Posterior cingulate gyrus (tissue), 11 donors: ENCODE measurements around the gene MRTFA.

Source experiments
- DNase-seq, 10 donors: peaks; one replicate each; pipeline versions ENCODE4 v3.0.0 to v3.0.0-alpha.2; 2020 to 2021; ENCODE audit warnings: mixed read lengths in 3 of 10
- intact Hi-C: fragments of 100-400 bp; cut with DNase I; formaldehyde crosslinking; loops from one replicate; pipeline ENCODE4 v1.15.1; 2023

MRTFA gene

GRCh38 chr22:40444178-40444831 is 192.2 kb downstream of the MRTFA start:
- no peak for DNase-seq
- intact Hi-C loops, result no loop called here

- DNase-seq, result peak in 1 of 10 donors; percentile 66
- intact Hi-C loops, result no loop called here
Observed at GRCh38 chr22:40443732-40444131, 192.8 kb downstream of the MRTFA start.

GRCh38 chr22:40441761-40442390 is 194.6 kb downstream of the MRTFA start:
- intact Hi-C loops, result no loop called here
- no peak for DNase-seq

- intact Hi-C loops, result loop anchor here (1.0 to 5.0 kb wide), 2 partner anchors 51 to 210 kb away; no protein-coding TSS in a partner anchor
- DNase-seq, result peak in 1 of 10 donors; percentile 85
Observed at GRCh38 chr22:40436505-40437431, 199.8 kb downstream of the MRTFA start.

- peak in 1 of 10 donors; percentile 80 for DNase-seq
- intact Hi-C loops, result loop anchor here (5.0 kb wide), 1 partner anchor 53 kb away; no protein-coding TSS in a partner anchor
Observed at GRCh38 chr22:40434745-40435144, 201.8 kb downstream of the MRTFA start.

GRCh38 chr22:40434106-40434505 is 202.4 kb downstream of the MRTFA start:
- intact Hi-C loops, result no loop called here
- DNase-seq, result no peak

GRCh38 chr22:40433416-40434090 is 203.0 kb downstream of the MRTFA start:
- intact Hi-C loops, result no loop called here

GRCh38 chr22:40432625-40433024 is 203.9 kb downstream of the MRTFA start:
- peak in 1 of 10 donors; percentile 55 for DNase-seq
- intact Hi-C loops, result no loop called here

More at GRCh38 chr22:40433416-40434090, 203.0 kb downstream of the MRTFA start:
- no peak for DNase-seq

- intact Hi-C loops, result no loop called here
- peak in 1 of 10 donors; percentile 24 for DNase-seq
Observed at GRCh38 chr22:40432157-40432556, 204.4 kb downstream of the MRTFA start.

GRCh38 chr22:40430991-40431390 is 205.5 kb downstream of the MRTFA start:
- intact Hi-C loops, result no loop called here

GRCh38 chr22:40429481-40429880 is 207.0 kb downstream of the MRTFA start:
- DNase-seq, result no peak
- intact Hi-C loops, result no loop called here

More at GRCh38 chr22:40430991-40431390, 205.5 kb downstream of the MRTFA start:
- DNase-seq, result no peak

- DNase-seq, result no peak
- intact Hi-C loops, result no loop called here
Observed at GRCh38 chr22:40428796-40429195, 207.7 kb downstream of the MRTFA start.

- DNase-seq, result peak in 7 of 10 donors; percentile 62 to 94 (median 73)
Observed at GRCh38 chr22:40426594-40427333, 209.8 kb downstream of the MRTFA start.

GRCh38 chr22:40425082-40425481 is 211.4 kb downstream of the MRTFA start:
- peak in 1 of 10 donors; percentile 73 for DNase-seq
- intact Hi-C loops, result no loop called here

More at GRCh38 chr22:40426594-40427333, 209.8 kb downstream of the MRTFA start:
- intact Hi-C loops, result no loop called here

- DNase-seq, result peak in 1 of 10 donors; percentile 72
- intact Hi-C loops, result no loop called here
Observed at GRCh38 chr22:40423882-40424640, 212.5 kb downstream of the MRTFA start.

- peak in 1 of 10 donors; percentile 57 for DNase-seq
- intact Hi-C loops, result no loop called here
Observed at GRCh38 chr22:40423310-40423688, 213.2 kb downstream of the MRTFA start.

GRCh38 chr22:40422558-40423309 is 213.8 kb downstream of the MRTFA start:
- intact Hi-C loops, result no loop called here
- DNase-seq, result peak in 1 of 10 donors; percentile 82

- intact Hi-C loops, result no loop called here
- peak in 1 of 10 donors; percentile 51 for DNase-seq
Observed at GRCh38 chr22:40421941-40422340, 214.6 kb downstream of the MRTFA start.
